Measurements from ENCODE around the gene CHST13. TPM values are rescaled to one million over a fixed set of nuclear protein-coding genes. Genes with fewer than 3 reads are reported as not detected.

CHST13 gene
- total RNA-seq, 5 donors from 2014 or later (not counting 1 experiment from before 2014, with no cell fraction given) = 0.20 TPM; not detected in 4

- Histone ChIP-seq H3K4me1 (ENCODE audit: control insufficient read depth in 1 of 2, extremely low read depth in 1 of 2, insufficient read depth in 2 of 2, low read length in 2 of 2) (peaks cover 0 to 11% of the 10 kb centered on the region in 2 experiments), H3K36me3 (ENCODE audit: control insufficient read depth in 2 of 2, extremely low read depth in 1 of 2, insufficient read depth in 1 of 2, low read length in 1 of 2) (no peaks in the 10 kb centered on the region), H3K27ac (ENCODE audit: low read length) (no peak overlapping the region), H3K4me3 (ENCODE audit: control insufficient read depth in 1 of 2, extremely low read depth in 1 of 2, low read length in 1 of 2) (no peak overlapping the region), H3K27me3 (replicated peaks in 1 of 2; ENCODE audit: control insufficient read depth in 2 of 2, extremely low read depth in 1 of 2, insufficient read depth in 2 of 2, low read length in 1 of 2) (no peaks in the 10 kb centered on the region), H3K9me3 (no peaks in the 10 kb centered on the region)
- Mint-ChIP-seq H3K4me1 (peaks cover 9 to 16% (median 12%) of the 10 kb centered on the region in 3 donors), H3K9me3 (no peaks in the 10 kb centered on the region), H3K27ac (no peak overlapping the region), H3K36me3 (no peaks in the 10 kb centered on the region), H3K4me3 (no peak overlapping the region), H3K27me3 (no peaks in the 10 kb centered on the region)
- no peak for DNase-seq
- WGBS (ENCODE audit: insufficient coverage) = 81% methylated on average over 14 of the region's 14 CpGs
- CTCF ChIA-PET = no interaction called here
- POLR2A ChIA-PET = no interaction called here
- ATAC-seq (replicated peaks in 1 of 4) = no peak
Measured at GRCh38 chr3:126483321-126483761, 40.6 kb upstream of the CHST13 start.

GRCh38 chr3:126484148-126484547, 39.8 kb upstream of the CHST13 start:
- Mint-ChIP-seq H3K4me3 (no peak overlapping the region), H3K9me3 (no peaks in the 10 kb centered on the region), H3K36me3 (no peaks in the 10 kb centered on the region), H3K27me3 (no peaks in the 10 kb centered on the region), H3K27ac (no peak overlapping the region), H3K4me1 (peaks cover 9 to 16% (median 12%) of the 10 kb centered on the region in 3 donors)
- H3K4me1 ChIP-seq (ENCODE audit: control insufficient read depth in 1 of 2, extremely low read depth in 1 of 2, insufficient read depth in 2 of 2, low read length in 2 of 2) = peaks cover 0 to 11% of the 10 kb centered on the region in 2 experiments
- WGBS (ENCODE audit: insufficient coverage) = 73% methylated on average over 3 of the region's 3 CpGs
- ATAC-seq (replicated peaks in 1 of 4) (no peak), DNase-seq (no peak)
- H3K4me3 ChIP-seq (ENCODE audit: control insufficient read depth in 1 of 2, extremely low read depth in 1 of 2, low read length in 1 of 2) = no peak overlapping the region
- no peaks in the 10 kb centered on the region for H3K36me3 ChIP-seq (ENCODE audit: control insufficient read depth in 2 of 2, extremely low read depth in 1 of 2, insufficient read depth in 1 of 2, low read length in 1 of 2)
- CTCF ChIA-PET = no interaction called here
- H3K9me3 ChIP-seq = no peaks in the 10 kb centered on the region
- no peak overlapping the region for H3K27ac ChIP-seq (ENCODE audit: low read length)
- H3K27me3 ChIP-seq (replicated peaks in 1 of 2; ENCODE audit: control insufficient read depth in 2 of 2, extremely low read depth in 1 of 2, insufficient read depth in 2 of 2, low read length in 1 of 2) = peaks cover 0 to 5% of the 10 kb centered on the region in 2 experiments
- POLR2A ChIA-PET = no interaction called here

GRCh38 chr3:126484662-126485061, 39.3 kb upstream of the CHST13 start:
- Histone ChIP-seq H3K36me3 (ENCODE audit: control insufficient read depth in 2 of 2, extremely low read depth in 1 of 2, insufficient read depth in 1 of 2, low read length in 1 of 2) (no peaks in the 10 kb centered on the region), H3K27me3 (replicated peaks in 1 of 2; ENCODE audit: control insufficient read depth in 2 of 2, extremely low read depth in 1 of 2, insufficient read depth in 2 of 2, low read length in 1 of 2) (peaks cover 0 to 5% of the 10 kb centered on the region in 2 experiments), H3K4me3 (ENCODE audit: control insufficient read depth in 1 of 2, extremely low read depth in 1 of 2, low read length in 1 of 2) (no peak overlapping the region), H3K4me1 (ENCODE audit: control insufficient read depth in 1 of 2, extremely low read depth in 1 of 2, insufficient read depth in 2 of 2, low read length in 2 of 2) (peaks cover 0 to 11% of the 10 kb centered on the region in 2 experiments), H3K9me3 (no peaks in the 10 kb centered on the region), H3K27ac (ENCODE audit: low read length) (no peak overlapping the region)
- H3K9me3 Mint-ChIP-seq = no peaks in the 10 kb centered on the region
- ATAC-seq (replicated peaks in 1 of 4) = no peak
- H3K27ac Mint-ChIP-seq = no peak overlapping the region
- no CpG with 5 or more reads among the region's 3 CpGs for WGBS (ENCODE audit: insufficient coverage)
- no peak for DNase-seq
- H3K4me1 Mint-ChIP-seq = peaks cover 9 to 16% (median 12%) of the 10 kb centered on the region in 3 donors
- no peaks in the 10 kb centered on the region for H3K36me3 Mint-ChIP-seq
- no peaks in the 10 kb centered on the region for H3K27me3 Mint-ChIP-seq
- CTCF ChIA-PET = no interaction called here
- POLR2A ChIA-PET = no interaction called here
- no peak overlapping the region for H3K4me3 Mint-ChIP-seq

GRCh38 chr3:126485176-126485897, 38.6 kb upstream of the CHST13 start:
- Histone ChIP-seq H3K4me3 (ENCODE audit: control insufficient read depth in 1 of 2, extremely low read depth in 1 of 2, low read length in 1 of 2) (no peak overlapping the region), H3K27me3 (replicated peaks in 1 of 2; ENCODE audit: control insufficient read depth in 2 of 2, extremely low read depth in 1 of 2, insufficient read depth in 2 of 2, low read length in 1 of 2) (peaks cover 0 to 5% of the 10 kb centered on the region in 2 experiments), H3K27ac (ENCODE audit: low read length) (no peak overlapping the region), H3K9me3 (no peaks in the 10 kb centered on the region), H3K36me3 (ENCODE audit: control insufficient read depth in 2 of 2, extremely low read depth in 1 of 2, insufficient read depth in 1 of 2, low read length in 1 of 2) (no peaks in the 10 kb centered on the region), H3K4me1 (ENCODE audit: control insufficient read depth in 1 of 2, extremely low read depth in 1 of 2, insufficient read depth in 2 of 2, low read length in 2 of 2) (peaks cover 0 to 11% of the 10 kb centered on the region in 2 experiments)
- no peaks in the 10 kb centered on the region for H3K36me3 Mint-ChIP-seq
- no peaks in the 10 kb centered on the region for H3K9me3 Mint-ChIP-seq
- WGBS (ENCODE audit: insufficient coverage) = no CpG with 5 or more reads among the region's 8 CpGs
- no peak overlapping the region for H3K4me3 Mint-ChIP-seq
- H3K27me3 Mint-ChIP-seq = no peaks in the 10 kb centered on the region
- no peak for ATAC-seq (replicated peaks in 1 of 4)
- peaks cover 9 to 16% (median 12%) of the 10 kb centered on the region in 3 donors for H3K4me1 Mint-ChIP-seq
- no peak overlapping the region for H3K27ac Mint-ChIP-seq
- ChIA-PET POLR2A (no interaction called here), CTCF (no interaction called here)
- no peak for DNase-seq

- DNase-seq (no peak), ATAC-seq (replicated peaks in 1 of 4) (no peak)
- Mint-ChIP-seq H3K36me3 (no peaks in the 10 kb centered on the region), H3K27ac (no peak overlapping the region), H3K9me3 (no peaks in the 10 kb centered on the region), H3K4me3 (no peak overlapping the region), H3K27me3 (peaks cover 0 to under 1% of the 10 kb centered on the region in 2 donors), H3K4me1 (peaks cover 9 to 16% (median 12%) of the 10 kb centered on the region in 3 donors)
- Histone ChIP-seq H3K9me3 (no peaks in the 10 kb centered on the region), H3K27me3 (replicated peaks in 1 of 2; ENCODE audit: control insufficient read depth in 2 of 2, extremely low read depth in 1 of 2, insufficient read depth in 2 of 2, low read length in 1 of 2) (peaks cover 0 to 5% of the 10 kb centered on the region in 2 experiments), H3K4me1 (ENCODE audit: control insufficient read depth in 1 of 2, extremely low read depth in 1 of 2, insufficient read depth in 2 of 2, low read length in 2 of 2) (peaks cover 0 to 11% of the 10 kb centered on the region in 2 experiments), H3K4me3 (ENCODE audit: control insufficient read depth in 1 of 2, extremely low read depth in 1 of 2, low read length in 1 of 2) (no peak overlapping the region), H3K27ac (ENCODE audit: low read length) (no peak overlapping the region), H3K36me3 (ENCODE audit: control insufficient read depth in 2 of 2, extremely low read depth in 1 of 2, insufficient read depth in 1 of 2, low read length in 1 of 2) (no peaks in the 10 kb centered on the region)
- POLR2A ChIA-PET = no interaction called here
- CTCF ChIA-PET = no interaction called here
- 97% methylated on average over 5 of the region's 9 CpGs for WGBS (ENCODE audit: insufficient coverage)
Measured at GRCh38 chr3:126485956-126486355, 38.0 kb upstream of the CHST13 start.

GRCh38 chr3:126486360-126486847, 37.6 kb upstream of the CHST13 start:
- no peaks in the 10 kb centered on the region for H3K9me3 Mint-ChIP-seq
- no peak for DNase-seq
- ATAC-seq (replicated peaks in 1 of 4) = no peak
- CTCF ChIA-PET = no interaction called here
- Histone ChIP-seq H3K27ac (ENCODE audit: low read length) (no peak overlapping the region), H3K36me3 (ENCODE audit: control insufficient read depth in 2 of 2, extremely low read depth in 1 of 2, insufficient read depth in 1 of 2, low read length in 1 of 2) (no peaks in the 10 kb centered on the region), H3K27me3 (replicated peaks in 1 of 2; ENCODE audit: control insufficient read depth in 2 of 2, extremely low read depth in 1 of 2, insufficient read depth in 2 of 2, low read length in 1 of 2) (peaks cover 0 to 5% of the 10 kb centered on the region in 2 experiments), H3K4me3 (ENCODE audit: control insufficient read depth in 1 of 2, extremely low read depth in 1 of 2, low read length in 1 of 2) (no peak overlapping the region), H3K4me1 (ENCODE audit: control insufficient read depth in 1 of 2, extremely low read depth in 1 of 2, insufficient read depth in 2 of 2, low read length in 2 of 2) (peaks cover 0 to 11% of the 10 kb centered on the region in 2 experiments), H3K9me3 (no peaks in the 10 kb centered on the region)
- peaks cover 9 to 16% (median 12%) of the 10 kb centered on the region in 3 donors for H3K4me1 Mint-ChIP-seq
- peaks cover 0 to 2% of the 10 kb centered on the region in 2 donors for H3K27me3 Mint-ChIP-seq
- WGBS (ENCODE audit: insufficient coverage) = 95% methylated on average over 13 of the region's 14 CpGs
- H3K27ac Mint-ChIP-seq = no peak overlapping the region
- no peak overlapping the region for H3K4me3 Mint-ChIP-seq
- H3K36me3 Mint-ChIP-seq = no peaks in the 10 kb centered on the region
- POLR2A ChIA-PET = no interaction called here

Data from T-cell (primary cell).